Fibroblast of lung (primary cell): ENCODE results near the gene MRPS27. TPM values are rescaled to one million over a fixed set of nuclear protein-coding genes. Genes with fewer than 3 reads are reported as not detected.

Experiments used
- DNase-seq, 2 donors: peaks; one replicate each; pipeline versions ENCODE4 v3.0.0 to v3.0.0-alpha.2; 2010; ENCODE audit warnings: low read depth in 2 of 2
- H2AFZ ChIP-seq: 2 replicates; pipeline ENCODE4 v1.5.1; 2012; ENCODE audit warnings: low read length, control low read depth, inconsistent platforms
- H3K27ac ChIP-seq: 2 replicates; pipeline ENCODE4 v1.5.1; 2011; ENCODE audit warnings: low read length, control low read depth; ENCODE audit not compliant: insufficient read depth
- H3K27me3 ChIP-seq: 2 replicates; pipeline ENCODE4 v1.5.1; 2011; ENCODE audit warnings: mild to moderate bottlenecking, low read length; ENCODE audit not compliant: control insufficient read depth, insufficient read depth
- H3K36me3 ChIP-seq: 2 replicates; pipeline ENCODE4 v1.5.1; 2011; ENCODE audit warnings: low read length; ENCODE audit not compliant: control insufficient read depth, insufficient read depth
- H3K4me1 ChIP-seq: 2 replicates; pipeline ENCODE4 v1.5.1; 2011; ENCODE audit warnings: low read length; ENCODE audit not compliant: control insufficient read depth, insufficient read depth; ENCODE audit errors: extremely low read depth
- H3K4me2 ChIP-seq: 2 replicates; pipeline ENCODE4 v1.5.1; 2011; ENCODE audit warnings: low read length, control low read depth; ENCODE audit not compliant: insufficient read depth; ENCODE audit errors: extremely low read depth
- H3K4me3 ChIP-seq, 4 experiments: fragments of 200-600 bp in 1 of 4; sonication (generic) in 1 of 4; replicated peaks in 1 of 4; 2 replicates each; pipeline ENCODE4 v1.5.1; 2011 to 2016; ENCODE audit warnings: low read length in 4 of 4, low read depth in 3 of 4, mild to moderate bottlenecking in 3 of 4, control low read depth in 2 of 4, inconsistent platforms in 1 of 4, mixed read lengths in 1 of 4; ENCODE audit not compliant: insufficient read depth in 1 of 4; ENCODE audit errors: control extremely low read depth in 1 of 4
- H3K79me2 ChIP-seq: 2 replicates; pipeline ENCODE4 v1.5.1; 2012; ENCODE audit warnings: mild to moderate bottlenecking, low read length, inconsistent platforms; ENCODE audit not compliant: control insufficient read depth, insufficient read depth
- H3K9ac ChIP-seq: 2 replicates; pipeline ENCODE4 v1.5.1; 2011; ENCODE audit warnings: mild to moderate bottlenecking, low read length, control low read depth; ENCODE audit not compliant: insufficient read depth
- H3K9me3 ChIP-seq: 2 replicates; pipeline ENCODE4 v1.5.1; 2012; ENCODE audit warnings: low read depth, low read length; ENCODE audit not compliant: control insufficient read depth, insufficient read depth
- H4K20me1 ChIP-seq: 2 replicates; pipeline ENCODE4 v1.5.1; 2011; ENCODE audit warnings: low read length; ENCODE audit not compliant: control insufficient read depth, insufficient read depth; ENCODE audit errors: extremely low read depth
- CTCF ChIP-seq, 2 donors: IDR thresholded peaks in 1 of 2; conservative IDR thresholded peaks in 1 of 2; 1 replicate in 1 of 2; 2 replicates in 1 of 2; pipeline ENCODE4 v1.5.1; 2011 to 2012; ENCODE audit warnings: low read length in 2 of 2, control low read depth in 1 of 2, inconsistent platforms in 1 of 2, low read depth in 1 of 2, mild to moderate bottlenecking in 1 of 2
- EZH2 ChIP-seq: IDR thresholded peaks from 2 replicates; pipeline ENCODE4 v1.5.1; 2012; ENCODE audit warnings: low read length, control low read depth, mild to moderate bottlenecking; ENCODE audit errors: missing control alignments
- polyA plus RNA-seq, 2 donors: library from polyadenylated mRNA; depleted of rRNA in 1 of 2; stranded (reverse) in 1 of 2; unstranded in 1 of 2; fragments of >200 nt; gene quantifications; 2 replicates each; pipeline ENCODE4 v1.2.1, GENCODE V29; 2011 to 2012; ENCODE audit warnings: missing spikeins in 1 of 2
- total RNA-seq: library from RNA; depleted of rRNA; stranded (reverse); fragments of >200 nt; gene quantifications from 2 replicates; pipeline ENCODE4 v1.2.1, GENCODE V29; 2014

MRPS27 gene
- total and polyA plus RNA-seq, 2 donors (not counting 1 experiment from before 2014, with no cell fraction given), result 67.2 to 86.5 TPM

GRCh38 chr5:72202331-72202825 is 117.7 kb downstream of the MRPS27 start:
- H2AFZ ChIP-seq, result no peak overlapping the region
- H3K9ac ChIP-seq, result no peak overlapping the region
- H3K27ac ChIP-seq, result no peak overlapping the region

GRCh38 chr5:72199681-72200080 is 120.4 kb downstream of the MRPS27 start:
- TF ChIP-seq EZH2, result no peak
- no peak for TF ChIP-seq CTCF (conservative IDR thresholded peaks at IDR 0.05 in 1 of 2, IDR thresholded peaks at IDR 0.05 in 1 of 2; ENCODE audit: low read depth in 1 of 2, low read length in 2 of 2)
- no peaks in the 10 kb centered on the region for H3K9me3 ChIP-seq
- H3K4me1 ChIP-seq, result no peaks in the 10 kb centered on the region
- H3K4me3 ChIP-seq, result no peak overlapping the region
- no peak overlapping the region for H3K4me2 ChIP-seq
- H3K9ac ChIP-seq, result no peak overlapping the region
- no peaks in the 10 kb centered on the region for H4K20me1 ChIP-seq
- H3K36me3 ChIP-seq, result peaks cover 28% of the 10 kb centered on the region
- H3K27ac ChIP-seq, result no peak overlapping the region
- H2AFZ ChIP-seq, result no peak overlapping the region
- no peak for DNase-seq
- no peaks in the 10 kb centered on the region for H3K27me3 ChIP-seq
- H3K79me2 ChIP-seq, result no peaks in the 10 kb centered on the region

More at GRCh38 chr5:72202331-72202825, 117.7 kb downstream of the MRPS27 start:
- Histone ChIP-seq H3K4me3 (no peak overlapping the region), H3K9me3 (no peaks in the 10 kb centered on the region), H3K27me3 (no peaks in the 10 kb centered on the region), H3K4me1 (peaks cover 4% of the 10 kb centered on the region), H3K79me2 (no peaks in the 10 kb centered on the region), H3K4me2 (no peak overlapping the region), H3K36me3 (peaks cover 22% of the 10 kb centered on the region), H4K20me1 (no peaks in the 10 kb centered on the region)
- TF ChIP-seq EZH2, result no peak
- no peak for DNase-seq

- H3K9ac ChIP-seq, result no peak overlapping the region
- H3K4me3 ChIP-seq, result no peak overlapping the region
- H3K36me3 ChIP-seq, result peaks cover 29% of the 10 kb centered on the region
- H4K20me1 ChIP-seq, result no peaks in the 10 kb centered on the region
- H3K27me3 ChIP-seq, result no peaks in the 10 kb centered on the region
- no peaks in the 10 kb centered on the region for H3K9me3 ChIP-seq
- TF ChIP-seq CTCF (conservative IDR thresholded peaks at IDR 0.05 in 1 of 2, IDR thresholded peaks at IDR 0.05 in 1 of 2; ENCODE audit: low read depth in 1 of 2, low read length in 2 of 2), result no peak
- no peak for TF ChIP-seq EZH2
- no peak for DNase-seq
- no peaks in the 10 kb centered on the region for H3K79me2 ChIP-seq
- no peak overlapping the region for H2AFZ ChIP-seq
- no peak overlapping the region for H3K4me2 ChIP-seq
- H3K4me1 ChIP-seq, result no peaks in the 10 kb centered on the region
- no peak overlapping the region for H3K27ac ChIP-seq
Observed at GRCh38 chr5:72197393-72197792, 122.6 kb downstream of the MRPS27 start.
